ENCODE data around the gene MTUS2.

DNA sequence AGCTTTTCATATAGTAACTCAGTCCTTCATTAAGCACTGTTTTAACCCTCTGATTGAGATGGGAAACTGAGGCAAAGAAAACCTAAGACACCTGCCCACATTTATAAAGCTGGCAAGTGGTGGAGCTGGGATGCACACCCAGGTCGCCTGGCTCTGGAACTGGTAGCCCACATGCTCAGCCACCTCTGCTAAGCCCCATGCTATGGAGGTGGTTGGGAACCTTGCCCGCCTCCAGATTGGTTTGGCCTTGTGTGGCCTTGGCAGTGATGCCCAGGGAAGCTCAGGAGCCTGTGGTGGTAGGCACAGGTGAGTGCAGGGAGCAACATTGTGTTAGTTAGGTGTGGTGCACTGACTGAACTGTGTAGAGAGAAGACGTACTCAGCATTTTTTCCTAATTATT is 370.2 kb downstream of the MTUS2 start:
- TF ChIP-seq, protein P1, sequence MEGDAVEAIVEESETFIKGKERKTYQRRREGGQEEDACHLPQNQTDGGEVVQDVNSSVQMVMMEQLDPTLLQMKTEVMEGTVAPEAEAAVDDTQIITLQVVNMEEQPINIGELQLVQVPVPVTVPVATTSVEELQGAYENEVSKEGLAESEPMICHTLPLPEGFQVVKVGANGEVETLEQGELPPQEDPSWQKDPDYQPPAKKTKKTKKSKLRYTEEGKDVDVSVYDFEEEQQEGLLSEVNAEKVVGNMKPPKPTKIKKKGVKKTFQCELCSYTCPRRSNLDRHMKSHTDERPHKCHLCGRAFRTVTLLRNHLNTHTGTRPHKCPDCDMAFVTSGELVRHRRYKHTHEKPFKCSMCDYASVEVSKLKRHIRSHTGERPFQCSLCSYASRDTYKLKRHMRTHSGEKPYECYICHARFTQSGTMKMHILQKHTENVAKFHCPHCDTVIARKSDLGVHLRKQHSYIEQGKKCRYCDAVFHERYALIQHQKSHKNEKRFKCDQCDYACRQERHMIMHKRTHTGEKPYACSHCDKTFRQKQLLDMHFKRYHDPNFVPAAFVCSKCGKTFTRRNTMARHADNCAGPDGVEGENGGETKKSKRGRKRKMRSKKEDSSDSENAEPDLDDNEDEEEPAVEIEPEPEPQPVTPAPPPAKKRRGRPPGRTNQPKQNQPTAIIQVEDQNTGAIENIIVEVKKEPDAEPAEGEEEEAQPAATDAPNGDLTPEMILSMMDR (IDR thresholded peaks at IDR 0.05 in 8 of 11, conservative IDR thresholded peaks at IDR 0.05 in 3 of 11): no peak
- TF ChIP-seq POLR2A (IDR thresholded peaks at IDR 0.05) (no peak), POLR2AphosphoS5 (IDR thresholded peaks at IDR 0.05) (no peak)
